ENCODE measurements around the gene GLE1. TPM values are rescaled to one million over a fixed set of nuclear protein-coding genes. Genes with fewer than 3 reads are reported as not detected.
"Not testable (repeated sequence)": the region's sequence is repeated elsewhere in the genome, so short reads cannot be mapped to it uniquely, and the experiment has no call there.

GLE1 gene
- total RNA-seq, 2 experiments from 2014 or later, result 46.3 to 46.9 TPM

DNA sequence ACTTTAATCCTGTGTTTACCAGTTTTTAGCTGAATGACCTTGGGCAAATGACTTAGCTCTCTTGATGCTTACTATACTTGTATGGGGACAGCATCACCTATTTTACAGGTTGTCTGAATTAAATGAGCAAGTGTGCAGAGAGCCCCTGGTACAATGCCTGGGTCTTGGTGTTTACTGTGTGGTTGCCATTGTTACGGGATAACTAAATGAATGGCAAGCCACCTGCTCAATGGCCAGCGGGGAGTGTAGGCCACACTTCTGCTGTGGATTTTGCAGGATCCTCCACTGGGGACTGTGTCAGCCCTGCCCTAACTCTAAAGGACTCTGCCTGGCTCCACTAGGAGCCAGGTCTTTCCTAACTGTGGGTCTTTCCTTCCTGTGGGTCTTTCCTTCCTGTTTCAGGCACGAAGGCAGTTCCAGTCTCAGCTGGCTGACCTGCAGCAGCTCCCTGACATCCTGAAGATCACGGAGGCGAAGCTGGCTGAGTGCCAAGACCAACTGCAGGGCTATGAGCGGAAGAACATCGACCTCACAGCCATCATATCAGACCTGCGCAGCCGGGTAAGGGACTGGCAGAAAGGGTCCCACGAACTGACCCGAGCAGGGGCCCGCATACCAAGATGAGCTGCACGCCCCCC, 10.3 kb upstream of the GLE1 start:
- ChIA-PET POLR2A (no interaction called here), CTCF (interaction anchor here (0.6 kb wide), 1 partner anchor 152 kb away, joined by 3 read pairs; no protein-coding TSS in a partner anchor)

DNA sequence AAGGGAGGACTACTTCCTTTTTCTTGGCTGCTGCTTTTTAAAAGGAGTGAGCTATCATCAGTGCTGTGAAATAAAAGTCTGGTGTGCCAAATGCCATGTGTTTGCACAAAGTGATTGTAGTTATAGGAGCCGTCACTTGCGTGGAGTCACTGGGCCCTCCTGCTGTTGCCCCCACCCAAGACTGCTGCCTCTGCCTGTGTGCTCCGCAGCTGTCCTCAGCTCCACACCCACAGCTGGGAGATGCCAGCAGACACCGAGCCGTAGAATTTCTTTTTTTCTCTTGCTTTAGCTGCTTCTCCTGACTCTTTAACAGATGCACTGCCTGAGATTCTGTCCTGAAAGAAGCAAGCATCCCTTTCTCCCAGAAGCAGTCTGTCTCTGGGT, 9.8 kb upstream of the GLE1 start:
- ChIA-PET CTCF (interaction anchor here (0.6 kb wide), 1 partner anchor 152 kb away, joined by 3 read pairs; no protein-coding TSS in a partner anchor), POLR2A (no interaction called here)

DNA sequence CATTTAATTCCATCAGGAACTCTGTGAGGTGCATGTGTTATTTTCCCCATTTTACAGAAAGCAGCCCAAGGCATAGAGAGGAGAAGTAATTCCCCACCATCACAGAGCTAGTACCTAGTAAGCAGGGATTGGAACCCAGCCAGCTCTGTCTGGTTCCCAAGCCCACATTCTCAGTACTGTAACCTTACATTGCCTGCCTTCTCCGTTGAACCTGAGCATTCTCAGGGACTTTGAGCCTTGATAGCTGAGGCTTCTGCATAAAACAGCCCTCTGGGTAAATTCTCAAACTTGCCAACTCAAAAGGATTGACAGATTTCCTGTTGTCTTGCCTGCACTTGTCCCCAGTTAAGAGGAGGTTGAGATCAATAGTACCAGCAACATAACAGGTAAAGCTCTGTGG, 9.2 kb upstream of the GLE1 start:
- CTCF ChIA-PET, result no interaction called here
- POLR2A ChIA-PET, result no interaction called here

DNA sequence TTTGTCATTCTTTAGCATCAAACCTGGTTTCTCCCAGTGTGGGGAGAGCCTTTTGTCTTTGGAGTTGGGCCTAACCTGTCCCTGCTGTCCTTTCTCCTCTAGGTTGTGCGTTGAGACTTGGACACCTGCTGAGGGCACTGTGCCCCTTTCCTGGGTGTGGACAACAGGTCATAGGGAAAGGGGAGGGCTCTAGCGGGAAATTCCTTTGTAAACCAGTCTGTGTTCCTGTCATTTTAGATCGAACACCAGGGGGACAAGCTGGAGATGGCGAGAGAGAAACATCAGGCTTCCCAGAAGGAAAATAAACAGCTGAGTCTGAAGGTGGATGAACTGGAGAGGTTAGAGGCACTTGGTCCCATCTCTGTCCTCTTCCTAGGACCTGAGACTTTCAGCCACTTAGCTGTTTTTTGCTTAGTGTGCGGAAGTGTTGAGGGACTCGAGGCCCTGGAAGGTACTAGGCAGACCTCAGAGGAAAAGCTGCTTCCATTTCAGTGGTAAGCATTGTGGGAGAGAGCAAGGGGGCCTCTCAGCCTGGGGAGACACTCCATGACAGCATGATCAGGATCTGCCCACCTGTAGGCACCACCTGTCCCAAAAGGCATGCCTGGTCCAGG, 8.6 kb upstream of the GLE1 start:
- CTCF ChIA-PET, result no interaction called here
- POLR2A ChIA-PET, result no interaction called here

DNA sequence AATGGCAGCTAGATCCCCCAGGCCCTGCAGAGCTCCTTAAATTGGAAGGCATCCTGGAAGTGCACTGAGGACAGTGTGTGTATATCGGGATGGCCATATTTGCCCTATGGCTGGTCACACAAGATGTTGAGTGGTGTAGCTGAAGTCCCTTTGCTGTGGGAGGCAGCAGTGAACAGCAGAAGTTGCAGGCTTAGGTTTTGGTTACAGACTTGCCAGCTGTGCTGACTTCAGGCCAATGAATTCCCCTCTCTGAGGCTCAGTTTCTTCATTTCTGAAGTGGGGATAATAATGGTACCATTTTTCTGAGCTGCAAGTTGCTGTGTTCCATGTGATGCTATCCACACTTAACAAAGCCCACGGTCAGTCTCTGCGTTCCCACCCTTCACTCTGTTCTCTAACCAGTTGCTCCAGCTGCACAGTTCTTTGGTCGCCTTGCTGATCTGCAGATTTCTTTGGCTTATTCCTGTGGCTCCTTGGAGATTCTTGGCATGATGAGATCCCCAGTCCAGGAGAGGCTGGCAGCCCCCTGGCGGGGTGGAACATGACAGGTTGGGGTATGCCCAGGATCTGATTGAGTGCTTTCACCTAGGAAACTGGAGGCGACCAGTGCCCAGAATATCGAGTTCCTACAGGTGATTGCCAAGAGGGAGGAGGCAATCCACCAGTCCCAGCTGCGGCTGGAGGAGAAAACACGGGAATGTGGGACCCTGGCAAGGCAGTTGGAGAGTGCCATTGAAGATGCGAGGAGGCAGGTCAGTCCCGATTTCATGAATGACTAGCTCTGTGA, 6.5 kb upstream of the GLE1 start:
- ChIA-PET POLR2A (no interaction called here), CTCF (no interaction called here)

DNA sequence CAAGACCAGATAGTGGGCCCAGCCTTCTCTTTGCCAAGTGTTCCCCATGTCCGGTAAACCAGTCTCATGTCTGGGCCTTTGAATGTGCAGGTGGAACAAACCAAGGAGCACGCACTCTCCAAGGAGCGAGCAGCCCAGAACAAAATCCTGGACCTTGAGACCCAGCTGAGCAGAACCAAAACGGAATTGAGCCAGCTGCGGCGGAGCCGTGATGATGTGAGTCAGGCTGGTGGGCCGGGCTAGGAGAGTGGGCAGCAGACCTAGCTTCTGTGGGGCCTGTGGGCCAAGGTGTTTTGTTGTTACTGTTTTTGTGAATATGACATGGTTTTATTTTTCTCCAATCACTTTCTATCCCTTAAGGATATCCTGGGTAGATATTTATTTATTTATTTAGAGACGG, 5.6 kb upstream of the GLE1 start:
- ChIA-PET CTCF (no interaction called here), POLR2A (no interaction called here)

DNA sequence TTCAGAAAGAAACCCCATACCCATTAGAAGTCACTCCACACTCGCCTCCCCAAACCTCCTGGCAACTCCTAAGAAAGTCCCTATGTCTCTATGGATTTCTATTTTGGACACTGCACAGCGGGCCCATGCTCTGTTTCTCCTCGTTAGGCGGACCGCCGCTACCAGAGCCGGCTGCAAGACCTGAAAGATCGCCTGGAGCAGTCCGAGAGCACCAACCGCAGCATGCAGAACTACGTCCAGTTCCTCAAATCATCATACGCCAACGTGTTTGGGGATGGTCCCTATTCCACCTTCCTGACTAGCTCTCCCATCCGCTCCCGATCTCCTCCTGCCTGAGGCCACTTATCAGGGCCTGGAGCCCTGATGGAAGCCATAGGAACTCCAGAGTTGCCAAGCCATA, 4.6 kb upstream of the GLE1 start:
- ChIA-PET CTCF (no interaction called here), POLR2A (no interaction called here)

DNA sequence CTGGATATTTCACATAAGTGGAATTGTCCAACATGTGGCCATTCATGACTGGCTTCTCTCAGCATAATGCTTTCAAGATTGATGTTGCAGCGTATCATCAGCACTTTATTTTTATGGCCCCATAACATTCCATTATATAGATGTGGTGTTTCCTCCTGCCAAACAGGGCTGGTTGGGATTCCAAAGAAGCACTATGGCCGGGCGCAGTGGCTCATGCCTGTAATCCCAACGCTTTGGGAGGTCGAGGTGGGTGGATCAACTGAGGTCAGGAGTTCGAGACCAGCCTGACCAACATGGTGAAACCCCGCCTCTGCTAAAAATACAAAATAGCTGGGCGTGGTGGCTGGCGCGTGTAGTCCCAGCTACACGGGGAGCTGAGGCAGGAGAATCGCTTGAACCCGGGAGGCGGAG, 1.1 kb upstream of the GLE1 start:
- POLR2A ChIA-PET, CTCF ChIA-PET: not testable (repeated sequence)

DNA sequence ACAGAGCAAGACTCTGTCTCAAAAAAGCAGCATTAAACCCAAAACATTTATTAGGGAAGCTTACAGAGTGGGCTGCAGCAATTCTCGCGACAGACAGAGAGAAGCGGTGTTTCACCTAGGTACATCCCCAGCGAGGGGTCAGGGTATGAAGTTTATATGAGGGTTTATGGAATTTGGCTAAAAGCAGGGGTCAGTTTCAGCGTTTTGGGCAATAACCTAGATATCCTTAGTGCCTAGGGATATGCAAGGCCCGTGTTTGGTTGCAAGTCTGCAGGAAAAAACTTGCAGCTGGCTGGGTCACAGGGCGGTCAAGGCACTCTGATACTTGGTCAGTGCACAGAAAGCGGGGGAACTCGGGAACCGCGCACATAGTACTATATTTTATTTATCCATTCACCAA, 649 bp upstream of the GLE1 start:
- CTCF ChIA-PET, result no interaction called here
- POLR2A ChIA-PET, result no interaction called here

DNA sequence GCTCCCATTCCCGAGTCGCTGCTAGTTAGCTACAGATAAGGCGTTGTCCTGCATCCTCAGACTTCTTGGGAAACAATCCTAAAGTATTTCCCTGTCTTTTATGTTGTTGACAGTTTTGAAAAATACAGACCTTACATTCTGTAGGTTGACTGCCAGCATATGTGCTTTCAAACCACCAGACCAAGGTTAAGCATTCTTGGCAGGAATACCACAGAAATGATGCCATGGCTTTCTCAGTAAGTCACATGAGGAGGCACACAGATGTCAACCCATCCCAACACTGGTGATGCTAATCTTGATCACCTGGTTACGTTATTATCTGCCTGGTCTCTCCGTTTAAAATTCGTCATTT, 871 bp downstream of the GLE1 start:
- POLR2A ChIA-PET, result interaction anchor here (0.5 to 1.3 kb wide), 5 partner anchors 46 to 708 kb away, joined by 4 to 5 read pairs (median 4); partner anchors contain the start of genes SPTAN1 and URM1

DNA sequence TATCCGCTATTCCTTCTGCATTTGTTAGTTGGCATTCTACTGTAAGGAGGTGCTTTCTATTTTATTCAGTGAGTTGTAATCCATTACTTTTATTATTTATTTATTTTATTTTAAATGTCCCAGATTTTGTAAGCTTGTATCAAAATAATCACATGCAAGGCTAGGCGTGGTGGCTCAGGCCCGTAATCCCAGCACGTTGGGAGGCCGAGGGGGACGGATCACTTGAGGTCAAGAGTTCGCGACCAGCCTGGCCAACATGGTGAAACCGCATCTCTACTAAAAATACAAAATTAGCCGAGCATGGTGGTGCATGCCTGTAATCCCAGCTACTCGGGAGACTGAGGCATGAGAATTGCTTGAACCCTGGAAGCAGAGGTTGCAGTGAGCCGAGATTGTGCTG, 1.4 kb downstream of the GLE1 start:
- POLR2A ChIA-PET, CTCF ChIA-PET: not testable (repeated sequence)

More for the DNA sequence above, 871 bp downstream of the GLE1 start:
- CTCF ChIA-PET, result interaction anchor here (0.9 to 1.1 kb wide), 3 partner anchors 67 to 164 kb away, joined by 3 read pairs; no protein-coding TSS in a partner anchor

DNA sequence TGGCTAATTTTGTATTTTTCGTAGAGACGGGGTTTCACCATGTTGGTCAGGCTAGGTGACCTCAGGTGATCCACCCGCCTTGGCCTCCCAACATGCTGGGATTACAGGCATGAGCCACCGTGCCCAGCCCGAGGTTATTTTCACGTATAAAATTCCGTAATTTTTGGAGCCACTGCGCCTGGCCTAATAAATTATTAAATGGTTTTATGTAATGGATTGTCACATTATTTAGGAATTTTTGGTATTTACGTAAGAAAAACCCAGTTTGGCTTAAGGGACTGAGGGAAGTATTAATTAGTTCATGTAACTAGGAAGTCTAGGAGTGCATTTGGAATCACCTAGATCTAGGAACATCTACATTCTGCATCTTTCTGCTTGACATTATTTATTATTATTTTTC, 8.3 kb downstream of the GLE1 start:
- ChIA-PET POLR2A (interaction anchor here (0.6 kb wide), 1 partner anchor 47 kb away, joined by 3 read pairs; no protein-coding TSS in a partner anchor), CTCF (no interaction called here)

DNA sequence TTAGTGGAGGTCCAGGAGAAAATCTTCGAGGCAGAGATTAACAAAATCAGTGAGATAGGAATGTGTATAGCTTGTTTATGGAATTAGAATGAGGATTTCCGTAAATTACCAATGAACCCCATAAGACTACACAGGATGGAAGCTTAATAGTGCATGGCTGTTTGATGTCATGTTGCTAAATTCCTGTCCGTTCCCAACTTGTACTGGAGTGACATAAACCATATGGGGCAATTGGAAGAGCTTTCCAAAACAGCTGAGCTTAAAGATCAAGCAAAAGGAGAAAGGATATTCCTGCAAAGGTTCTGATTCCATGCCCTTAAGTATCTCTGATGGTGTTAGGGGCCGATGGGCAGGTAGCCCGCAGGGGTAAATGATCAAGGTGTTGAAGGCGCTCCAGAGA, 17.4 kb downstream of the GLE1 start:
- ChIA-PET POLR2A (interaction anchor here (0.7 kb wide), 1 partner anchor 158 kb away, joined by 5 read pairs; no protein-coding TSS in a partner anchor), CTCF (interaction anchor here (0.5 to 0.6 kb wide), 2 partner anchors 109 to 456 kb away, joined by 3 read pairs; no protein-coding TSS in a partner anchor)

DNA sequence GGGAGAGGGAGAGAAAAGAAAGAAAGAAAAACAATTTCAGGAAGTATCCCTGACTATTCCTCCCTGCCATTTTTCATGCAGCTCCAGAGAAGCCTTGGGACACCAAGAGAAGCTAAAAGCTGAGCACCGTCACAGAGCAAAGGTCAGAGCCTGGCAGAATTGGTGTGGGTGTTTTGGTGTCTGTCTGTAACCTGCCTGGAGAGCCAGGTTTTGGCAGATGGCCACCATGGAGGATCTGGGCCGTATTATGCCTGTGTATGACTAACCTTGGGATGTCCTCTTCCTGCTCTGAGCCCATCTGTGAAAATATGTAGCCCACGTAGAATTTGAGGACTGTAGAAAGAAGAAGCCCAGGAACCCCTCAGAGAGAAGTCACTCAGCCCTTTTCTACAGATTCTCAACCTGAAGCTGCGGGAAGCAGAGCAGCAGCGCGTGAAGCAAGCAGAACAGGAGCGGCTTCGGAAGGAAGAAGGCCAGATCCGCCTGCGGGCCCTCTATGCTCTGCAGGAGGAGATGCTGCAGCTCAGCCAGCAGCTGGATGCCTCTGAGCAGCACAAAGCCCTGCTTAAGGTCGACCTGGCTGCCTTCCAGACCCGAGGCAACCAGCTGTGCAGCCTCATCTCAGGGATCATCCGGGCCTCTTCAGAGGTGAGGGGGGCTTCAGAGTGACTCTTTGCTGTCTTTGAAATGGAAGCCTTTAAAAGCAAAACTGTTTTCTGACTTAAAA, 18.8 kb downstream of the GLE1 start:
- POLR2A ChIA-PET, result no interaction called here
- CTCF ChIA-PET, result no interaction called here

DNA sequence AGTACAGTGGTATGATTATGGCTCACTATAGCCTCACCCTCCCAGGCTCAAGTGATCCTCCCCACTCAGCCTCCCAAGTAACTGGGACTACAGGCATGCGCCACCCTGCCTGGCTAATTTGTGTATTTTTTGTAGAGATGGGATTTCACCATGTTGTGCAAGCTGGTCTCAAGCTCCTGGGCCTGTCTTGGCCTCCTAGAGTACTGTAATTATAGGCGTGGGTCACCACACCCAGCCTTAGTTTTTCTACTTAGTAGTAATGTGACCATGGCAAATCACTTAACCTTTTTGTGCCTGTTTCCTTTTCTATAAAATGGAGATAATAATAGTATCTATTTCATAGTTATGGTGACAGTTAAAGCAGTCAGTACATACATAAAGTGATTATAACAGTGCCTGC, 22.2 kb downstream of the GLE1 start:
- POLR2A ChIA-PET, result no interaction called here
- CTCF ChIA-PET, result no interaction called here

DNA sequence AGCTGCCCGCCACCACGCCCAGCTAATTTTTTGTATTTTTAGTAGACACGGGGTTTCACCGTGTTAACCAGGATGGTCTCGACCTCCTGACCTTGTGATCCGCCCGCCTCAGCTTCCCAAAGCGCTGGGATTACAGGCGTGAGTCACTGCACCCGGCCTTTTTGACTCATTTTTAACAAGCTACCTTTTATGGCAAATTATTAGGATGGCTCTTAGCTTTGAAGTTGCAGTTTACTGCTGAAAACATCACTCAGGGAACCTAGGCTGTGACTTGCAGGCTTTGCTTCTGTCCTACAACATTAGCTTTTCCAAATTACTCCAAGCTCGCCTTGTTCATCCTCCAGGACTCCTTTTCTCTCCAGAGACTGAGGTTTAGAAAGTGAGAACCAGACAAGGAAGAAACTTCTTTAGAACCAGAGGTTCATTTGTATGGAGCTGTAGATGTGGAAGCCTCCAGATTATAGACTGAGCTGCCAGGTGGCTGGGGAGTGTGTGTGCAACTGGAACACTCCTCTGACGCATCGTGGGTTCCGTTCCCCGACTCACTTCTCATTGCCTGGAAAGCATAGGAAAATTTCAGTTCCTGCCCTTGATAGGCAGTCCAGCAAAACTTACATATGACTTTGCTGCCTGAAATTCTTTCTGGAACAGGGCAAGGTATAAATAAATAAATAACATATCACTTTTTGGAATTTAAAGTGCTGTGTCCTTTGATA, 24.1 kb downstream of the GLE1 start:
- CTCF ChIA-PET, result interaction anchor here (0.6 kb wide), 1 partner anchor 31 kb away, joined by 3 read pairs; no protein-coding TSS in a partner anchor
- POLR2A ChIA-PET, result no interaction called here

DNA sequence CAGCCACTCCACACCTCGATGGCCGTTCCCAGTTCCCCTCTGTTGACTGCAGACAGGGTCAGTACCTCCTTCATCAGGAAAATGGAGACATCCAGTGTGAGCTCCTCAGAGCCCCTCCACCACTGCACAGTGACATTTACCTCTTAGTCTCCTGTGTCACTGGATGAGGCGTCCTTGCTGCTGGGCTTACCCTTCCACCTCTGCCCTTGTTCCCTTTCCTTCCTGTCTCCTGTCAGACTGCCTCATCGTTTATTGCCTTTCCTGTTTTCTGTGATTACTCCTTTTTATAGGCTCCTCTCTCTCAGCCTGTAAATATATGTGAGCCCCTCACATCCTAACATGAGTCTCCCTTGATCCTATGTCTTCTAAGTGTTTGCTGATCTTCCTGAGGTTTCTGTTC, 24.7 kb downstream of the GLE1 start:
- ChIA-PET POLR2A (no interaction called here), CTCF (interaction anchor here (0.6 kb wide), 1 partner anchor 30 kb away, joined by 3 read pairs; no protein-coding TSS in a partner anchor)

DNA sequence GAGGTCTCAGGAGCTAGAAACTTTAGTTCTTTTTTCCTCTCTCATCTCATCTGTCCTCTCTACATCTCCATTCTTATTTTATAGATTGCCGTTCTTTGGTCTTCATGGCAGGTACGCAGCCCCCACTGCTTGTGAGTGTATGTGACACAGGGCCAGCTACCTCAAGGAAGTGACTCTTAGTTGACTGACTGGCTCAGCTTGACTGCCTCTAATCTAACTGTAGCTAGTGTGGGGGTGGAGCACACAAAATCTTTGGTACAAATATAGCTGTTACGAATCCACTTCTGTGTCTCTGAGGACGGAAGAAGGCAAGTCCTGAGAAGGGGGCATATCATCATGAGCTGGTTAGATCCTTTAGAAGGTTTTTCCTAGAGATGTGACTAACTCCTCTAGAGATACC, 28.1 kb downstream of the GLE1 start:
- CTCF ChIA-PET, result interaction anchor here (0.6 to 1.0 kb wide), 2 partner anchors 94 to 1205 kb away, joined by 3 to 4 read pairs; no protein-coding TSS in a partner anchor

DNA sequence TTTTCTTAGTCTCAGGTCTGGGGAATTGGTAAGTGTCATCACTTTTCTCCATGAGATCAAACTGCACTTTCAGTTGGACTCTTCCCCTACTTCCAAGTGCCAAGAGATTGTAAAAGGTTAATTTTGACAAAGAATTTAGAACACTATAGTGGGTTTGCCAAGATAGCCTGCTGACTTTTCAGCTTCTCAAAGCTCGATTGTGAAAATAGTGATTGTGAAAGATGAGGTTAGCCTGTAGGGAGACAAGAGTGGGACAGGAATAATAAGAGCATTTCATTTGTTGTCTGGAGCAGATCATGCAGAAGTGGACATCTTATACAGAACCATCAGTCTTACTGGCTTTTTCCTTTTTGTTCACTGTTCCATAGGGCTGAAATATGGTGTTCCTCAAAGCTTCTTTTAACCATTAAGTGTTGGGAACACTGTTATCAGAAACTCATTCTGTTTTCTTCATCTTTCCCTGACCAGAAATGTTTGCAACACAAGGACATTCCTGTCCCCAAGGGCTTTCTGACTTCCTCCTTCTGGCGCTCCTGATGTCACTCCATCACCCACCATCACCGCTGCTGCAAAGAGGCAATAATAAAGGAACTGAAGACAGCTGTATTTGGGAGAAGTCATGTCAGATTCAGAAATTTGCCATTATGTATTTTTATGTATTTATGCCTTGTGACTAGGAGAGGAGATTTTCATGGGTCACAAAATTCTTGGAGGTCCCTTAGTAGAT, 36.3 kb downstream of the GLE1 start:
- POLR2A ChIA-PET, result interaction anchor here (1.1 kb wide), 1 partner anchor 11 kb away, joined by 3 read pairs; the partner anchor contains the start of gene SPTAN1
- CTCF ChIA-PET, result no interaction called here

More for the DNA sequence above, 28.1 kb downstream of the GLE1 start:
- POLR2A ChIA-PET, result no interaction called here

Measured in activated CD8-positive, alpha-beta memory T cell treated with anti-CD3 and anti-CD28 coated beads for 36 hours (primary cell).